Loucy (cell line): Measurements from ENCODE around the gene TICAM1.
"Not testable (repeated sequence)": the region's sequence is repeated elsewhere in the genome, so short reads cannot be mapped to it uniquely, and the experiment has no call there.

Experiments used
- H2AFZ ChIP-seq: fragments of 200-600 bp; sonication (generic); 2 replicates; pipeline ENCODE4 v1.6.0; 2016; ENCODE audit warnings: antibody characterized with exemption, mild to moderate bottlenecking, low read length, moderate library complexity
- H3F3A ChIP-seq: fragments of 200-600 bp; 2 replicates; pipeline ENCODE4 v1.6.0; 2016; ENCODE audit warnings: antibody characterized with exemption, low read depth, mild to moderate bottlenecking
- H3K27me3 ChIP-seq: fragments of 200-600 bp; sonication (generic); 2 replicates; pipeline ENCODE4 v1.6.1; 2014; ENCODE audit warnings: low read length, mild to moderate bottlenecking; ENCODE audit not compliant: insufficient read depth, poor library complexity, severe bottlenecking
- H3K36me3 ChIP-seq: fragments of 200-600 bp; sonication (generic); 2 replicates; pipeline ENCODE4 v1.6.1; 2016; ENCODE audit warnings: low read length; ENCODE audit not compliant: insufficient read depth
- H3K4me1 ChIP-seq: fragments of 200-600 bp; sonication (generic); 2 replicates; pipeline ENCODE4 v1.5.1; 2014; ENCODE audit warnings: low read length, mild to moderate bottlenecking; ENCODE audit not compliant: insufficient read depth, poor library complexity, severe bottlenecking
- H3K4me2 ChIP-seq: fragments of 200-600 bp; sonication (generic); 2 replicates; pipeline ENCODE4 v1.6.0; 2014; ENCODE audit warnings: antibody characterized with exemption, low read length, low read depth, mild to moderate bottlenecking; ENCODE audit not compliant: poor library complexity, severe bottlenecking
- H3K4me3 ChIP-seq: fragments of 200-600 bp; sonication (generic); 2 replicates; pipeline ENCODE4 v1.5.1; 2014; ENCODE audit warnings: low read length, mild to moderate bottlenecking, mixed read lengths; ENCODE audit not compliant: poor library complexity, severe bottlenecking
- H3K79me2 ChIP-seq: fragments of 200-600 bp; sonication (generic); 2 replicates; pipeline ENCODE4 v1.6.1; 2014; ENCODE audit warnings: low read length; ENCODE audit not compliant: insufficient read depth
- H3K9ac ChIP-seq: fragments of 200-600 bp; sonication (generic); 2 replicates; pipeline ENCODE4 v1.6.0; 2014; ENCODE audit warnings: mild to moderate bottlenecking, low read depth, low read length, moderate library complexity; ENCODE audit not compliant: poor library complexity, severe bottlenecking
- H3K9me2 ChIP-seq: fragments of 200-600 bp; sonication (generic); replicated peaks from 2 replicates; pipeline ENCODE4 v1.6.1; 2016; ENCODE audit warnings: low read depth, low read length, mixed read lengths
- H3K9me3 ChIP-seq: fragments of 200-600 bp; sonication (generic); 2 replicates; pipeline ENCODE4 v1.6.1; 2014; ENCODE audit warnings: mild to moderate bottlenecking, antibody characterized with exemption, low read length, low read depth; ENCODE audit not compliant: insufficient read depth
- H4K20me1 ChIP-seq: fragments of 200-600 bp; sonication (generic); 2 replicates; pipeline ENCODE4 v1.6.0; 2014; ENCODE audit warnings: antibody characterized with exemption, low read length, mild to moderate bottlenecking; ENCODE audit not compliant: insufficient read depth, poor library complexity, severe bottlenecking
- CTCF ChIP-seq: fragments of 200-600 bp; sonication (generic); conservative IDR thresholded peaks from 2 replicates; pipeline ENCODE4 v1.5.1; 2014; ENCODE audit warnings: mild to moderate bottlenecking, antibody characterized with exemption, low read length
- EZH2phosphoT487 ChIP-seq: fragments of 200-600 bp; IDR thresholded peaks from 2 replicates; pipeline ENCODE4 v1.6.1; 2018; ENCODE audit warnings: antibody characterized with exemption, mild to moderate bottlenecking, moderate library complexity, borderline replicate concordance

Gene TICAM1

GRCh38 chr19:4866595-4867424, 35.3 kb upstream of the TICAM1 start:
- H3K4me3 ChIP-seq = peak overlapping the region; percentile 86
- H3K36me3 ChIP-seq = no peaks in the 10 kb centered on the region
- H2AFZ ChIP-seq = peak overlapping the region; percentile 89
- H3K79me2 ChIP-seq = peaks cover 45% of the 10 kb centered on the region
- H3K4me2 ChIP-seq = peak overlapping the region; percentile 97
- H3K4me1 ChIP-seq = peaks cover 21% of the 10 kb centered on the region
- peaks cover 15% of the 10 kb centered on the region for H4K20me1 ChIP-seq
- no peaks in the 10 kb centered on the region for H3K9me3 ChIP-seq
- peak overlapping the region; percentile 95 for H3K9ac ChIP-seq
- H3K27me3 ChIP-seq = no peaks in the 10 kb centered on the region
- TF ChIP-seq EZH2phosphoT487 = no peak
- TF ChIP-seq CTCF = no peak
- H3F3A ChIP-seq = 0 out of 2 replicates have a peak, but pooled peaks cover 3% of the 10 kb centered on the region
- no peaks in the 10 kb centered on the region for H3K9me2 ChIP-seq

- TF ChIP-seq CTCF = no peak
- no peak for TF ChIP-seq EZH2phosphoT487
- Histone ChIP-seq H3K27me3 (no peaks in the 10 kb centered on the region), H3K9ac (no peak overlapping the region), H3K9me3 (no peaks in the 10 kb centered on the region), H3K36me3 (peaks cover 29% of the 10 kb centered on the region; the same call in 1 of the 2 replicates), H2AFZ (no peak overlapping the region), H3K79me2 (peaks cover 32% of the 10 kb centered on the region), H3K4me1 (peaks cover 3% of the 10 kb centered on the region), H4K20me1 (peaks cover 8% of the 10 kb centered on the region), H3F3A (no peaks in the 10 kb centered on the region), H3K4me3 (no peak overlapping the region), H3K9me2 (no peaks in the 10 kb centered on the region), H3K4me2 (no peak overlapping the region)
Measured at GRCh38 chr19:4861147-4861546, 29.6 kb upstream of the TICAM1 start.

DNA sequence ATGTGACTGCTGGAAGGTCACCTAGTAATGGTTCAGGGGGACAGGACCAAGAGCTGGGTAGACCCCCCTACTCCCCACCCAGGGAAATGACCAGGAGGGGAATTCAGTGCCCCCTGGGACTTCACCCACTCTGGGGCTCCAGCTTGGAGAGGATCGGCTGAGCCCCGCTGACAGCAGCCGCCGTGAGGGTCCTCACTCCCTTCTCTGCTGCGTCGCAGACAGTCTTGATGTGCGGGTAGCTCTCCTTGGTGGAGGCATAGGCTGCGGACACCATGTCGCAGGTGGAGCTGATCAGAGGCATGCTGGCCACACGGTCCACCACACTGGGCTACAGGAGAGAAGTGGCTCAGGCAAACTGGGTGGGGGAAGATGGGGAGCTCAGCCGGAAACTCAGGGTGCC, 28.2 kb upstream of the TICAM1 start:
- H3K9ac ChIP-seq = no peak overlapping the region
- H3K4me1 ChIP-seq = no peaks in the 10 kb centered on the region
- peaks cover 4% of the 10 kb centered on the region for H4K20me1 ChIP-seq
- H3F3A ChIP-seq = no peaks in the 10 kb centered on the region
- peaks cover 33% of the 10 kb centered on the region; the same call in 1 of the 2 replicates for H3K36me3 ChIP-seq
- H3K4me2 ChIP-seq = no peak overlapping the region
- H2AFZ ChIP-seq = no peak overlapping the region
- H3K4me3 ChIP-seq = no peak overlapping the region
- no peaks in the 10 kb centered on the region for H3K9me2 ChIP-seq
- no peaks in the 10 kb centered on the region for H3K9me3 ChIP-seq
- no peak for TF ChIP-seq CTCF
- TF ChIP-seq EZH2phosphoT487 = no peak
- H3K27me3 ChIP-seq = no peaks in the 10 kb centered on the region
- H3K79me2 ChIP-seq = peaks cover 21% of the 10 kb centered on the region; the same call in 1 of the 2 replicates

- not testable (repeated sequence) for H3K79me2 ChIP-seq, H3K9ac ChIP-seq, H3K9me3 ChIP-seq, H3K4me3 ChIP-seq, H3F3A ChIP-seq, H3K4me1 ChIP-seq, H3K27me3 ChIP-seq, H3K4me2 ChIP-seq, H3K9me2 ChIP-seq, H4K20me1 ChIP-seq, H2AFZ ChIP-seq
- peaks cover 33% of the 10 kb centered on the region; the same call in 1 of the 2 replicates for H3K36me3 ChIP-seq
Measured at GRCh38 chr19:4856468-4856867, 25.0 kb upstream of the TICAM1 start.

DNA sequence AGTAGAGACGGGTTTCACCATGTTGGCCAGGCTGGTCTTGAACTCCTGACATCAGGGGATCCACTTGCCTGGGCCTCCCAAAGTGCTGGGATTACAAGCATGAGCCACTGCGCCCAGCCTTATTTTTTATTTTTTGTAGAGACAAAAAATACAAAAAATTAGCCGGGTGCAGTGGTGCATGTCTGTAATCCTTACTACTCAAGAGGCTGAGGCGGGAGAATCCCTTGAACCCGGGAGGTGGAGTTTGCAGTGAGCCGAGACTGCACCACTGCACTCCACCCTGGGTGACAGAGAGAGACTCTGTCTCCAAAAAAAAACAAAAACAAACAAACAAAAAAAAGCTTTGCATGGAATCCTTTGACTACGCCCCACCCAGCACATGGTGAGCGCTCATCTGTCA, 22.0 kb upstream of the TICAM1 start:
- not testable (repeated sequence) for H3K4me1 ChIP-seq, H3K4me3 ChIP-seq, H3K9me2 ChIP-seq, H4K20me1 ChIP-seq, H3F3A ChIP-seq, H2AFZ ChIP-seq, H3K79me2 ChIP-seq, H3K9me3 ChIP-seq, H3K27me3 ChIP-seq, H3K9ac ChIP-seq, H3K4me2 ChIP-seq
- peaks cover 15% of the 10 kb centered on the region; the same call in 1 of the 2 replicates for H3K36me3 ChIP-seq
